Measurements from ENCODE around the gene ARHGAP20.

ARHGAP20 gene

DNA sequence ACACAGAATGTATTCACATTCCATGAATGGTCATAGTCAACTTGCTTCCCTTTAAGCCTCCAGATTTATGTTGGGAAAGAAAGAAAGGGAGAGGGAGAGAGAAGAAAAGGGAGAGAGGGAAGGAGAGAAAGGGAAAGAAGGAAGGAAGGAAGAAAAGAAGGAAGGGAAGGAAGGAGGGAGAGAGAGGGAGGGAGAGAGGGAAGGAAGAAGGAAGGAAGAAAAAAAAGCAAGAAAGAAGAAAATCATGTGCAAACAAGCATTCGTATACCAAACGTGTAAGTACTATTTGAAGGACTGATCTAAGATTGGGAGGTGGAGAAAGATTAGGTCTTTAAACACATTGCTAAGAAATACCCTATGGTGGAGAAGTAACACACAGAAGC is 23.9 kb upstream of the ARHGAP20 start:
- no peaks in the 10 kb centered on the region for H3F3A ChIP-seq (ENCODE audit: insufficient read depth, low read length)
- no peaks in the 10 kb centered on the region for H3K79me2 ChIP-seq (ENCODE audit: low read length)
- H3K4me1 ChIP-seq (ENCODE audit: low read length) = no peaks in the 10 kb centered on the region
- H3K27me3 ChIP-seq (replicated peaks; ENCODE audit: insufficient read depth, low read length) = no peaks in the 10 kb centered on the region
- no peak overlapping the region for H3K4me3 ChIP-seq (ENCODE audit: low read length)
- TF ChIP-seq EZH2 (optimal IDR thresholded peaks at IDR 0.05; ENCODE audit: low read depth, low read length) = no peak
- TF ChIP-seq, protein P1, sequence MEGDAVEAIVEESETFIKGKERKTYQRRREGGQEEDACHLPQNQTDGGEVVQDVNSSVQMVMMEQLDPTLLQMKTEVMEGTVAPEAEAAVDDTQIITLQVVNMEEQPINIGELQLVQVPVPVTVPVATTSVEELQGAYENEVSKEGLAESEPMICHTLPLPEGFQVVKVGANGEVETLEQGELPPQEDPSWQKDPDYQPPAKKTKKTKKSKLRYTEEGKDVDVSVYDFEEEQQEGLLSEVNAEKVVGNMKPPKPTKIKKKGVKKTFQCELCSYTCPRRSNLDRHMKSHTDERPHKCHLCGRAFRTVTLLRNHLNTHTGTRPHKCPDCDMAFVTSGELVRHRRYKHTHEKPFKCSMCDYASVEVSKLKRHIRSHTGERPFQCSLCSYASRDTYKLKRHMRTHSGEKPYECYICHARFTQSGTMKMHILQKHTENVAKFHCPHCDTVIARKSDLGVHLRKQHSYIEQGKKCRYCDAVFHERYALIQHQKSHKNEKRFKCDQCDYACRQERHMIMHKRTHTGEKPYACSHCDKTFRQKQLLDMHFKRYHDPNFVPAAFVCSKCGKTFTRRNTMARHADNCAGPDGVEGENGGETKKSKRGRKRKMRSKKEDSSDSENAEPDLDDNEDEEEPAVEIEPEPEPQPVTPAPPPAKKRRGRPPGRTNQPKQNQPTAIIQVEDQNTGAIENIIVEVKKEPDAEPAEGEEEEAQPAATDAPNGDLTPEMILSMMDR (IDR thresholded peaks at IDR 0.05; ENCODE audit: low read length) = no peak
- no peak for TF ChIP-seq EZH2phosphoT487 (IDR thresholded peaks at IDR 0.05; ENCODE audit: low read length)
- no peaks in the 10 kb centered on the region for H3K9me3 ChIP-seq (replicated peaks; ENCODE audit: insufficient read depth, low read length)
- H3K4me2 ChIP-seq (ENCODE audit: low read depth, low read length) = no peak overlapping the region
- no peak overlapping the region for H3K27ac ChIP-seq (ENCODE audit: low read length)
- H3K9ac ChIP-seq (ENCODE audit: low read length) = no peak overlapping the region
- H3K36me3 ChIP-seq (replicated peaks; ENCODE audit: insufficient read depth, low read length) = no peaks in the 10 kb centered on the region
- H4K20me1 ChIP-seq (ENCODE audit: insufficient read depth, low read length) = no peaks in the 10 kb centered on the region
- no peak for DNase-seq
- no peak overlapping the region for H2AFZ ChIP-seq (ENCODE audit: low read length)
- no peaks in the 10 kb centered on the region for H3K9me2 ChIP-seq (replicated peaks; ENCODE audit: insufficient read depth, low read length)

DNA sequence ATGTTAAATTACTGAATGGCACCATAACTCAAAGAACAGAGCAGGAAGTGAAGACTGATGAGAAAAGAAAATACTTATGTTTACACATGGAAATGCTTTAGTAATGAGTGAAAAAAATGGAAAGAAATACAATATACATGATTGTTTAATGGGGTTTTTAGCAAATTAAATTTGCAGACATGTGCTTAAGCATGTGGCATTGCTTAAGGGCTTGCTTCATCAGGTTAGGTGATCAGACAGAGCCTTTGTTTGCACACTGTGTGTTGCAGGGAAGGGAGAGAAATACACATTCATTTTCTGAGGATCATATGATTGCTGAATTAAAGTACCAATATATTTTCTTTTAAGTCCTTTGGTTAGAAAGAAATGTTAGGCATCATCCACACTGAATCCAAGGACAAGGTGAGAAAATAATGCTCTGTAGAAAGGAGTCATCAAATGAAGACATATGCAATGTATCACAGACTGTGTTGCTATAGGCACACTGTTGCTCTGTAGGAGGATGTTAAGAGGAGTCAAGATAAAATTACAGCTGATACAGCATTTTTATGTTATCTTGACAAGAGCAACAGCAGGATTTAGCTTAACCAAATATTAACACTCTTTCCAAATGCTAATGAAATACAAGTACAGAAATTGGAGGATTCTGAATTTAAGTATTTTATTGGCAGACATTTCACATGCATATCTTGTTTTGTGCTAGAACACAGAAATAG is 23.4 kb upstream of the ARHGAP20 start:
- Histone ChIP-seq H3K27ac (ENCODE audit: low read length) (no peak overlapping the region), H3K9ac (ENCODE audit: low read length) (no peak overlapping the region), H3F3A (ENCODE audit: insufficient read depth, low read length) (no peaks in the 10 kb centered on the region), H3K27me3 (replicated peaks; ENCODE audit: insufficient read depth, low read length) (no peaks in the 10 kb centered on the region), H3K9me3 (replicated peaks; ENCODE audit: insufficient read depth, low read length) (no peaks in the 10 kb centered on the region), H3K4me2 (ENCODE audit: low read depth, low read length) (no peak overlapping the region), H3K4me3 (ENCODE audit: low read length) (no peak overlapping the region), H3K36me3 (replicated peaks; ENCODE audit: insufficient read depth, low read length) (no peaks in the 10 kb centered on the region), H2AFZ (ENCODE audit: low read length) (no peak overlapping the region), H3K9me2 (replicated peaks; ENCODE audit: insufficient read depth, low read length) (no peaks in the 10 kb centered on the region), H3K79me2 (ENCODE audit: low read length) (no peaks in the 10 kb centered on the region), H4K20me1 (ENCODE audit: insufficient read depth, low read length) (no peaks in the 10 kb centered on the region), H3K4me1 (ENCODE audit: low read length) (no peaks in the 10 kb centered on the region)
- TF ChIP-seq, protein P1 (IDR thresholded peaks at IDR 0.05; ENCODE audit: low read length) = no peak
- TF ChIP-seq EZH2phosphoT487 (IDR thresholded peaks at IDR 0.05; ENCODE audit: low read length) (no peak), EZH2 (optimal IDR thresholded peaks at IDR 0.05; ENCODE audit: low read depth, low read length) (no peak)
- DNase-seq = no peak

DNA sequence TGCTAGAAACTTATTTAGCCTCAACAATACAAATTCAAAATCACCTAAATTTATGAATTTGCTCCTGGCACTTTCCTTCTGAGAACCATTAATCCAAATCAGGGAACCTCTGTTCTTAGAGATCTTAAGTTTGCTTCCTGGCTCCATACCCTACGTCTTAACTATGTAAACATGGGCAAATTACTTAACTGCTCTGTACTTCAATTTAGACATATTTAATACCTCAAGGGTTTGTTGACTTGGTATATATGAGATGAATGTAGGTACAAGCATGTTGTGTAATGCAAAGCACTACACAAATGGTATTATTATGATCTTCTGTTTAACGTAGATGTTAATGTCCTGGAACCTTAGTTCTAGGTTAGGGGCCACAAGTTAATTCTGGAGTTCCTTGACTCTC is 22.6 kb upstream of the ARHGAP20 start:
- Histone ChIP-seq H3K27ac (ENCODE audit: low read length) (no peak overlapping the region), H3F3A (ENCODE audit: insufficient read depth, low read length) (no peaks in the 10 kb centered on the region), H3K9me2 (replicated peaks; ENCODE audit: insufficient read depth, low read length) (no peaks in the 10 kb centered on the region), H3K4me1 (ENCODE audit: low read length) (no peaks in the 10 kb centered on the region), H3K4me2 (ENCODE audit: low read depth, low read length) (no peak overlapping the region), H2AFZ (ENCODE audit: low read length) (no peak overlapping the region), H3K4me3 (ENCODE audit: low read length) (no peak overlapping the region), H3K36me3 (replicated peaks; ENCODE audit: insufficient read depth, low read length) (no peaks in the 10 kb centered on the region), H3K79me2 (ENCODE audit: low read length) (no peaks in the 10 kb centered on the region), H3K9ac (ENCODE audit: low read length) (no peak overlapping the region), H3K9me3 (replicated peaks; ENCODE audit: insufficient read depth, low read length) (no peaks in the 10 kb centered on the region), H4K20me1 (ENCODE audit: insufficient read depth, low read length) (no peaks in the 10 kb centered on the region), H3K27me3 (replicated peaks; ENCODE audit: insufficient read depth, low read length) (no peaks in the 10 kb centered on the region)
- DNase-seq = no peak
- TF ChIP-seq EZH2phosphoT487 (IDR thresholded peaks at IDR 0.05; ENCODE audit: low read length) (no peak), EZH2 (optimal IDR thresholded peaks at IDR 0.05; ENCODE audit: low read depth, low read length) (no peak)
- TF ChIP-seq, protein P1 (IDR thresholded peaks at IDR 0.05; ENCODE audit: low read length) = no peak
